HepG2 (cell line): ENCODE results near the gene QKI. TPM values are rescaled to one million over a fixed set of nuclear protein-coding genes. Genes with fewer than 3 reads are reported as not detected.

ENCODE experiments used
- ATAC-seq: fragments of 200-7000 bp; cut with Tn5 transposase; 3 replicates; pipeline ENCODE4 v1.9.1; 2020; ENCODE audit warnings: mild to moderate bottlenecking, moderate library complexity
- BruUV-seq: library from RNA; stranded (reverse); fragments of 400-500 nt; replicated peaks from 2 replicates; lab custom pipeline; 2021; lab: Mats Ljungman, UMichigan
- CTCF ChIA-PET: fragments of 300-600 bp; formaldehyde crosslinking; extraction: SDS; loops from one replicate; lab custom pipeline; 2021; ENCODE audit warnings: low total read pairs, inconsistent platforms, low intra/inter-chr PET ratio; lab: Yijun Ruan, JAX
- POLR2A ChIA-PET: fragments of 350-600 bp; sonication (Branson Sonifier 250); formaldehyde crosslinking; loops from one replicate; lab custom pipeline; 2020; ENCODE audit warnings: antibody characterized with exemption, inconsistent platforms; lab: Yijun Ruan, JAX
- DNase-seq: peaks from one replicate; pipeline ENCODE4 v3.0.0-alpha.2; 2015; ENCODE audit warnings: low spot score
- FAIRE-seq: peaks from 3 replicates; lab custom pipeline; 2011; peaks lifted over from hg19 to GRCh38; lab: Jason Lieb, UNC
- H2AFZ ChIP-seq: one replicate; pipeline ENCODE4 v1.6.1; 2011; ENCODE audit warnings: low read length, inconsistent platforms
- H3K27ac ChIP-seq: fragments of 300-600 bp; 3 replicates; pipeline ENCODE4 v1.8.0; 2011; ENCODE audit warnings: mixed run types, mild to moderate bottlenecking, mixed read lengths, low read length, inconsistent platforms; ENCODE audit not compliant: insufficient read depth; ENCODE audit errors: extremely low read length
- H3K27me3 ChIP-seq, 2 experiments: fragments of 200-600 bp in 1 of 2; 2 replicates in 1 of 2; 3 replicates in 1 of 2; pipeline versions ENCODE4 v1.6.0 to v1.8.0; 2011; ENCODE audit warnings: low read length in 2 of 2, mild to moderate bottlenecking in 2 of 2, moderate library complexity in 2 of 2, inconsistent platforms in 1 of 2; ENCODE audit not compliant: insufficient read depth in 2 of 2, control insufficient read depth in 1 of 2
- H3K36me3 ChIP-seq, 2 experiments: fragments of 200-600 bp in 1 of 2; replicated peaks in 1 of 2; 2 replicates in 1 of 2; 3 replicates in 1 of 2; pipeline versions ENCODE4 v1.5.1 to v1.8.0; 2011; ENCODE audit warnings: low read length in 2 of 2, inconsistent platforms in 1 of 2; ENCODE audit not compliant: insufficient read depth in 2 of 2, control insufficient read depth in 1 of 2
- H3K4me1 ChIP-seq: 2 replicates; pipeline ENCODE4 v1.5.1; 2012; ENCODE audit warnings: low read length, inconsistent platforms; ENCODE audit not compliant: insufficient read depth
- H3K4me2 ChIP-seq: 2 replicates; pipeline ENCODE4 v1.6.0; 2011; ENCODE audit warnings: low read depth, low read length, inconsistent platforms
- H3K4me3 ChIP-seq, 3 experiments: fragments of 200-600 bp in 1 of 3; sonication (generic), shearing (Covaris generic) in 1 of 3; replicated peaks in 1 of 3; 2 replicates each; pipeline ENCODE4 v1.5.1; 2011 to 2016; ENCODE audit warnings: low read length in 3 of 3, inconsistent platforms in 2 of 3, low read depth in 2 of 3, mild to moderate bottlenecking in 2 of 3, control low read depth in 1 of 3, mixed read lengths in 1 of 3; ENCODE audit not compliant: insufficient read depth in 1 of 3
- H3K79me2 ChIP-seq: one replicate; pipeline ENCODE4 v1.6.1; 2011; ENCODE audit warnings: low read length, inconsistent platforms; ENCODE audit not compliant: insufficient read depth
- H3K9ac ChIP-seq: 2 replicates; pipeline ENCODE4 v1.6.0; 2011; ENCODE audit warnings: mild to moderate bottlenecking, low read depth, low read length, inconsistent platforms; ENCODE audit not compliant: insufficient read depth
- H3K9me3 ChIP-seq: 2 replicates; pipeline ENCODE4 v1.5.1; 2012; ENCODE audit warnings: mild to moderate bottlenecking, low read length
- H4K20me1 ChIP-seq: 2 replicates; pipeline ENCODE4 v1.6.0; 2011; ENCODE audit warnings: inconsistent platforms, mild to moderate bottlenecking, low read length, moderate library complexity; ENCODE audit not compliant: insufficient read depth
- AGO1 ChIP-seq: fragments of 200-400 bp; formaldehyde crosslinking; IDR thresholded peaks from 2 replicates; pipeline ENCODE4 v1.6.1; 2017; ENCODE audit warnings: mild to moderate bottlenecking, low read depth, low read length, moderate library complexity; ENCODE audit not compliant: poor library complexity, severe bottlenecking
- HCFC1 ChIP-seq: fragments of 150-350 bp; IDR thresholded peaks from 2 replicates; pipeline ENCODE4 v1.6.1; 2014; ENCODE audit warnings: low read depth, low read length
- KMT2A ChIP-seq: sonication (generic); formaldehyde crosslinking; IDR thresholded peaks from 2 replicates; pipeline ENCODE4 v1.4.0; 2020; ENCODE audit warnings: missing genetic modification reagents
- NFKBIZ ChIP-seq: IDR thresholded peaks from 2 replicates; pipeline ENCODE4 v1.6.1; 2018; ENCODE audit warnings: missing genetic modification reagents, missing compliant biosample characterization
- SNRNP70 ChIP-seq: fragments of 200-400 bp; formaldehyde crosslinking; IDR thresholded peaks from 2 replicates; pipeline ENCODE4 v1.6.1; 2017; ENCODE audit warnings: mild to moderate bottlenecking, low read depth, low read length, moderate library complexity
- ZEB1 ChIP-seq: IDR thresholded peaks from 2 replicates; pipeline ENCODE4 v1.6.1; 2012; ENCODE audit warnings: mild to moderate bottlenecking, low read depth, inconsistent platforms; ENCODE audit not compliant: insufficient replicate concordance
- ZNF510 ChIP-seq: sonication (generic); formaldehyde crosslinking; IDR thresholded peaks from 2 replicates; pipeline ENCODE4 v1.4.0; 2020; ENCODE audit warnings: low read depth, mild to moderate bottlenecking, missing genetic modification reagents
- ZNF672 ChIP-seq: sonication (generic); formaldehyde crosslinking; IDR thresholded peaks from 2 replicates; pipeline ENCODE4 v1.8.1; 2022; ENCODE audit warnings: missing genetic modification reagents
- ZNF781 ChIP-seq: sonication (generic); formaldehyde crosslinking; IDR thresholded peaks from 2 replicates; pipeline ENCODE4 v1.5.1; 2020; ENCODE audit warnings: borderline replicate concordance, mild to moderate bottlenecking, missing genetic modification reagents; ENCODE audit errors: not compliant biosample characterization
- ZNF816 ChIP-seq: sonication (generic); formaldehyde crosslinking; IDR thresholded peaks from 2 replicates; pipeline ENCODE4 v1.8.0; 2022; ENCODE audit warnings: missing genetic modification reagents, mild to moderate bottlenecking, borderline replicate concordance
- WGBS: methylation state at CpG from one replicate; pipeline ENCODE4 v1.1.6; 2017; ENCODE audit warnings: low lambda C conversion rate; 5-methylcytosine and 5-hydroxymethylcytosine counted together
- in situ Hi-C: cut with HindIII; loops from 2 replicates; pipeline ENCODE4 v1.10.0; 2017; ENCODE audit warnings: low pct_unique_long_range_greater_than_20kb; ENCODE audit not compliant: extremely low pct_ligation_motif_present
- intact Hi-C: fragments of 100-400 bp; cut with micrococcal nuclease; formaldehyde crosslinking; loops from one replicate; pipeline ENCODE4 v1.10.0; 2022; ENCODE audit not compliant: unreplicated experiment
- polyA plus RNA-seq, 8 experiments: library from polyadenylated mRNA; depleted of rRNA in 3 of 8; stranded (reverse) in 7 of 8; unstranded in 1 of 8; fragments of >200 nt; fragmentation: Illumina TruSeq in 4 of 8; extraction: Trizol in 4 of 8; gene quantifications; 2 replicates each; pipeline versions ENCODE4 v1.2.1 to v1.2.3, GENCODE V29; 2011 to 2016; ENCODE audit warnings: low read depth in 4 of 8, missing spikeins in 1 of 8, mixed read lengths in 1 of 8; ENCODE audit not compliant: insufficient read depth in 1 of 8
- total RNA-seq, 5 experiments: library from RNA; depleted of rRNA; stranded (reverse); fragments of >200 nt; fragmentation: Illumina TruSeq; extraction: Trizol; gene quantifications; 2 replicates each; pipeline ENCODE4 v1.2.3, GENCODE V29; 2016; ENCODE audit warnings: low read depth in 1 of 5
- TF ChIP-seq, protein P1 (sequence below): sonication (generic); formaldehyde crosslinking; IDR thresholded peaks from 2 replicates; pipeline ENCODE4 v1.5.1; 2020; ENCODE audit warnings: mild to moderate bottlenecking, missing genetic modification reagents, borderline replicate concordance
- TF ChIP-seq, protein P2 (sequence below), 2 experiments: sonication (generic) in 1 of 2; formaldehyde crosslinking in 1 of 2; IDR thresholded peaks; 2 replicates each; pipeline versions ENCODE4 v1.5.1 to v1.6.1; 2011 to 2020; ENCODE audit warnings: borderline replicate concordance in 1 of 2, low read depth in 1 of 2, low read length in 1 of 2, mild to moderate bottlenecking in 1 of 2, missing genetic modification reagents in 1 of 2, moderate library complexity in 1 of 2
- TF ChIP-seq, protein P3 (sequence below): sonication (generic); formaldehyde crosslinking; IDR thresholded peaks from 2 replicates; pipeline ENCODE4 v1.4.0; 2020; ENCODE audit warnings: missing genetic modification reagents

QKI gene
- total and polyA plus RNA-seq, 2 of the 13 experiments (the other 11 are each of a cell fraction or from before 2014, with no cell fraction given): 136 to 137 TPM

DNA sequence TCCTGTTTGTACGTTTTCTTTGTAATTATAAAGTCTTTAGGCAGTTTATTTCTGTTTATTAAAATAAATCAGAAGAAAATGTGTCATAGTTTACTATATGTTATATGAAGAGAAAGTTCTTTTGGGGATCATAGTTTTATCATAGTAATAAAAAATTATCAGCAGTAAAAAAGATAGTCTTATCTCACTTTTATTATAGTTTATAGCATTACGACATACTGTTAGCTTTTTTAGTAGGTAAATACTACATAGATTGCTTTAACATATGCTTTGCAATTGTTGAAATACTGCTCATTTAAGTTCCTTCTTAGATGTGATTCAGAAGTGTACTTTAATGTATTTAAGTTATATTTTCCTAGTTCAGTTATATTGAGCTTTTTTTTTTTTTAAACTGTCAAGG lies 13.9 kb downstream of the QKI start:
- H3K27me3 ChIP-seq: no peaks in the 10 kb centered on the region
- no peak overlapping the region for H3K4me2 ChIP-seq
- ChIA-PET POLR2A (no interaction called here), CTCF (interaction anchor here (0.7 to 2.0 kb wide), 2 partner anchors 528 to 1499 kb away, joined by 3 to 8 read pairs; no protein-coding TSS in a partner anchor)
- in situ Hi-C loops: loop anchor here (10.0 kb wide), 2 partner anchors 136 to 526 kb away; no protein-coding TSS in a partner anchor
- H4K20me1 ChIP-seq: peaks cover 70% of the 10 kb centered on the region
- ATAC-seq (no peak), DNase-seq (no peak), FAIRE-seq (no peak)
- H3K79me2 ChIP-seq: peaks cover 99% of the 10 kb centered on the region
- H2AFZ ChIP-seq: no peak overlapping the region
- no peak overlapping the region for H3K9ac ChIP-seq
- H3K4me3 ChIP-seq: no peak overlapping the region
- no peak overlapping the region for H3K27ac ChIP-seq
- peaks cover 18% of the 10 kb centered on the region for H3K4me1 ChIP-seq
- WGBS: 96% methylated on average over 2 of the region's 2 CpGs
- no peaks in the 10 kb centered on the region for H3K9me3 ChIP-seq
- no peaks in the 10 kb centered on the region for H3K36me3 ChIP-seq
- BruUV-seq: no TSS peak
- intact Hi-C loops: loop anchor here (1.0 to 5.0 kb wide), 2 partner anchors 126 to 1499 kb away; no protein-coding TSS in a partner anchor
- no peak for TF ChIP-seq SNRNP70
- TF ChIP-seq NFKBIZ (CRISPR knock-in tag): no peak
- TF ChIP-seq KMT2A (CRISPR knock-in tag): no peak
- TF ChIP-seq, protein P1, sequence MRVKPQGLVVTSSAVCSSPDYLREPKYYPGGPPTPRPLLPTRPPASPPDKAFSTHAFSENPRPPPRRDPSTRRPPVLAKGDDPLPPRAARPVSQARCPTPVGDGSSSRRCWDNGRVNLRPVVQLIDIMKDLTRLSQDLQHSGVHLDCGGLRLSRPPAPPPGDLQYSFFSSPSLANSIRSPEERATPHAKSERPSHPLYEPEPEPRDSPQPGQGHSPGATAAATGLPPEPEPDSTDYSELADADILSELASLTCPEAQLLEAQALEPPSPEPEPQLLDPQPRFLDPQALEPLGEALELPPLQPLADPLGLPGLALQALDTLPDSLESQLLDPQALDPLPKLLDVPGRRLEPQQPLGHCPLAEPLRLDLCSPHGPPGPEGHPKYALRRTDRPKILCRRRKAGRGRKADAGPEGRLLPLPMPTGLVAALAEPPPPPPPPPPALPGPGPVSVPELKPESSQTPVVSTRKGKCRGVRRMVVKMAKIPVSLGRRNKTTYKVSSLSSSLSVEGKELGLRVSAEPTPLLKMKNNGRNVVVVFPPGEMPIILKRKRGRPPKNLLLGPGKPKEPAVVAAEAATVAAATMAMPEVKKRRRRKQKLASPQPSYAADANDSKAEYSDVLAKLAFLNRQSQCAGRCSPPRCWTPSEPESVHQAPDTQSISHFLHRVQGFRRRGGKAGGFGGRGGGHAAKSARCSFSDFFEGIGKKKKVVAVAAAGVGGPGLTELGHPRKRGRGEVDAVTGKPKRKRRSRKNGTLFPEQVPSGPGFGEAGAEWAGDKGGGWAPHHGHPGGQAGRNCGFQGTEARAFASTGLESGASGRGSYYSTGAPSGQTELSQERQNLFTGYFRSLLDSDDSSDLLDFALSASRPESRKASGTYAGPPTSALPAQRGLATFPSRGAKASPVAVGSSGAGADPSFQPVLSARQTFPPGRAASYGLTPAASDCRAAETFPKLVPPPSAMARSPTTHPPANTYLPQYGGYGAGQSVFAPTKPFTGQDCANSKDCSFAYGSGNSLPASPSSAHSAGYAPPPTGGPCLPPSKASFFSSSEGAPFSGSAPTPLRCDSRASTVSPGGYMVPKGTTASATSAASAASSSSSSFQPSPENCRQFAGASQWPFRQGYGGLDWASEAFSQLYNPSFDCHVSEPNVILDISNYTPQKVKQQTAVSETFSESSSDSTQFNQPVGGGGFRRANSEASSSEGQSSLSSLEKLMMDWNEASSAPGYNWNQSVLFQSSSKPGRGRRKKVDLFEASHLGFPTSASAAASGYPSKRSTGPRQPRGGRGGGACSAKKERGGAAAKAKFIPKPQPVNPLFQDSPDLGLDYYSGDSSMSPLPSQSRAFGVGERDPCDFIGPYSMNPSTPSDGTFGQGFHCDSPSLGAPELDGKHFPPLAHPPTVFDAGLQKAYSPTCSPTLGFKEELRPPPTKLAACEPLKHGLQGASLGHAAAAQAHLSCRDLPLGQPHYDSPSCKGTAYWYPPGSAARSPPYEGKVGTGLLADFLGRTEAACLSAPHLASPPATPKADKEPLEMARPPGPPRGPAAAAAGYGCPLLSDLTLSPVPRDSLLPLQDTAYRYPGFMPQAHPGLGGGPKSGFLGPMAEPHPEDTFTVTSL (CRISPR knock-in tag): no peak
- TF ChIP-seq ZNF816 (CRISPR knock-in tag): no peak
- TF ChIP-seq ZEB1: no peak
- TF ChIP-seq ZNF510 (CRISPR knock-in tag): no peak
- no peak for TF ChIP-seq AGO1
- no peak for TF ChIP-seq HCFC1
- TF ChIP-seq, protein P2, sequence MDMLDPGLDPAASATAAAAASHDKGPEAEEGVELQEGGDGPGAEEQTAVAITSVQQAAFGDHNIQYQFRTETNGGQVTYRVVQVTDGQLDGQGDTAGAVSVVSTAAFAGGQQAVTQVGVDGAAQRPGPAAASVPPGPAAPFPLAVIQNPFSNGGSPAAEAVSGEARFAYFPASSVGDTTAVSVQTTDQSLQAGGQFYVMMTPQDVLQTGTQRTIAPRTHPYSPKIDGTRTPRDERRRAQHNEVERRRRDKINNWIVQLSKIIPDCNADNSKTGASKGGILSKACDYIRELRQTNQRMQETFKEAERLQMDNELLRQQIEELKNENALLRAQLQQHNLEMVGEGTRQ (IDR thresholded peaks at IDR 0.05; ENCODE audit: low read depth, low read length): no peak
- TF ChIP-seq, protein P2 (CRISPR knock-in tag; IDR thresholded peaks at IDR 0.05; ENCODE audit: borderline replicate concordance): no peak
- TF ChIP-seq ZNF781: no peak
- TF ChIP-seq, protein P3, sequence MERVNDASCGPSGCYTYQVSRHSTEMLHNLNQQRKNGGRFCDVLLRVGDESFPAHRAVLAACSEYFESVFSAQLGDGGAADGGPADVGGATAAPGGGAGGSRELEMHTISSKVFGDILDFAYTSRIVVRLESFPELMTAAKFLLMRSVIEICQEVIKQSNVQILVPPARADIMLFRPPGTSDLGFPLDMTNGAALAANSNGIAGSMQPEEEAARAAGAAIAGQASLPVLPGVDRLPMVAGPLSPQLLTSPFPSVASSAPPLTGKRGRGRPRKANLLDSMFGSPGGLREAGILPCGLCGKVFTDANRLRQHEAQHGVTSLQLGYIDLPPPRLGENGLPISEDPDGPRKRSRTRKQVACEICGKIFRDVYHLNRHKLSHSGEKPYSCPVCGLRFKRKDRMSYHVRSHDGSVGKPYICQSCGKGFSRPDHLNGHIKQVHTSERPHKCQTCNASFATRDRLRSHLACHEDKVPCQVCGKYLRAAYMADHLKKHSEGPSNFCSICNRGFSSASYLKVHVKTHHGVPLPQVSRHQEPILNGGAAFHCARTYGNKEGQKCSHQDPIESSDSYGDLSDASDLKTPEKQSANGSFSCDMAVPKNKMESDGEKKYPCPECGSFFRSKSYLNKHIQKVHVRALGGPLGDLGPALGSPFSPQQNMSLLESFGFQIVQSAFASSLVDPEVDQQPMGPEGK: no peak
- TF ChIP-seq ZNF672 (CRISPR knock-in tag): no peak
